Measurements from ENCODE around the gene FUT8. TPM values are rescaled to one million over a fixed set of nuclear protein-coding genes. Genes with fewer than 3 reads are reported as not detected.
"Not testable (repeated sequence)": the region's sequence is repeated elsewhere in the genome, so short reads cannot be mapped to it uniquely, and the experiment has no call there.

The FUT8 gene
- total RNA-seq, 6 experiments from 2014 or later, result 2.6 to 4.9 (median 3.5) TPM

- DNase-seq, result no peak
- Histone ChIP-seq H3K36me3 (no peaks in the 10 kb centered on the region), H3K27ac (no peak overlapping the region), H3K27me3 (no peaks in the 10 kb centered on the region), H3K4me3 (no peak overlapping the region), H3K4me1 (no peaks in the 10 kb centered on the region), H3K9me3 (no peaks in the 10 kb centered on the region)
- intact Hi-C loops (cut with DNase I), result no loop called here
- peak in 2 of 4 donors; percentile 61 to 70 for ATAC-seq
- no peak for TF ChIP-seq CTCF (IDR thresholded peaks at IDR 0.05)
- no peak for TF ChIP-seq POLR2A (IDR thresholded peaks at IDR 0.05)
- 35% methylated on average over 6 of the region's 6 CpGs for WGBS (ENCODE audit: insufficient coverage, low coverage, low lambda C conversion rate, missing lambda C conversion rate)
Observed at GRCh38 chr14:65709576-65709975, 297.0 kb downstream of the FUT8 start.

GRCh38 chr14:65716813-65717212 lies 304.3 kb downstream of the FUT8 start:
- 97% methylated on average over 6 of the region's 35 CpGs for WGBS (ENCODE audit: insufficient coverage, low coverage, low lambda C conversion rate, missing lambda C conversion rate)

GRCh38 chr14:65717384-65717915 lies 304.9 kb downstream of the FUT8 start:
- no CpG with 5 or more reads among the region's 29 CpGs for WGBS (ENCODE audit: insufficient coverage, low coverage, low lambda C conversion rate, missing lambda C conversion rate)
- H3K4me3 ChIP-seq; intact Hi-C loops (cut with DNase I); DNase-seq; H3K4me1 ChIP-seq; ATAC-seq; H3K27me3 ChIP-seq; H3K9me3 ChIP-seq; H3K36me3 ChIP-seq; H3K27ac ChIP-seq: not testable (repeated sequence)

More at GRCh38 chr14:65716813-65717212, 304.3 kb downstream of the FUT8 start:
- H3K36me3 ChIP-seq; DNase-seq; H3K27ac ChIP-seq; H3K4me1 ChIP-seq; intact Hi-C loops (cut with DNase I); ATAC-seq; H3K9me3 ChIP-seq; H3K27me3 ChIP-seq; H3K4me3 ChIP-seq: not testable (repeated sequence)

GRCh38 chr14:65718629-65719028 lies 306.1 kb downstream of the FUT8 start:
- no peaks in the 10 kb centered on the region for H3K4me1 ChIP-seq
- no peak for DNase-seq
- H3K9me3 ChIP-seq, result no peaks in the 10 kb centered on the region
- 43% methylated on average over 1 of the region's 1 CpG for WGBS (ENCODE audit: insufficient coverage, low coverage, low lambda C conversion rate, missing lambda C conversion rate)
- no peak overlapping the region for H3K27ac ChIP-seq
- H3K27me3 ChIP-seq, result no peaks in the 10 kb centered on the region
- no peak for ATAC-seq
- H3K36me3 ChIP-seq, result no peaks in the 10 kb centered on the region
- H3K4me3 ChIP-seq, result no peak overlapping the region
- TF ChIP-seq POLR2A (IDR thresholded peaks at IDR 0.05) (no peak), CTCF (IDR thresholded peaks at IDR 0.05) (no peak)
- intact Hi-C loops (cut with DNase I), result no loop called here

- intact Hi-C loops (cut with DNase I), result no loop called here
- no CpG with 5 or more reads among the region's 1 CpG for WGBS (ENCODE audit: insufficient coverage, low coverage, low lambda C conversion rate, missing lambda C conversion rate)
- no peak for ATAC-seq
Observed at GRCh38 chr14:65720171-65720570, 307.6 kb downstream of the FUT8 start.

More at GRCh38 chr14:65720171-65720570, 307.6 kb downstream of the FUT8 start:
- Histone ChIP-seq H3K4me3 (no peak overlapping the region), H3K27me3 (no peaks in the 10 kb centered on the region), H3K4me1 (no peaks in the 10 kb centered on the region), H3K36me3 (no peaks in the 10 kb centered on the region), H3K27ac (no peak overlapping the region), H3K9me3 (no peaks in the 10 kb centered on the region)
- no peak for TF ChIP-seq CTCF (IDR thresholded peaks at IDR 0.05)
- TF ChIP-seq POLR2A (IDR thresholded peaks at IDR 0.05), result no peak
- no peak for DNase-seq
